GM03348 (cell line): Measurements from ENCODE around the gene TYW3.

Source experiments
- DNase-seq: peaks from one replicate; pipeline ENCODE4 v3.0.0; 2012; ENCODE audit warnings: low spot score

The TYW3 gene

GRCh38 chr1:74732960-74733603 lies at the start of gene TYW3, which contains the start of gene CRYZ:
TSS of gene TYW3 (plus strand) at chr1:74733152. CDS start at chr1:74733245, 93 bp downstream.
TSS of gene CRYZ (minus strand) at chr1:74733050. CDS start at chr1:74724821, 8,229 bp downstream.
- DNase-seq = peak; percentile 90

GRCh38 chr1:74683656-74684055 lies 49.3 kb upstream of the TYW3 start:
- no peak for DNase-seq

DNA sequence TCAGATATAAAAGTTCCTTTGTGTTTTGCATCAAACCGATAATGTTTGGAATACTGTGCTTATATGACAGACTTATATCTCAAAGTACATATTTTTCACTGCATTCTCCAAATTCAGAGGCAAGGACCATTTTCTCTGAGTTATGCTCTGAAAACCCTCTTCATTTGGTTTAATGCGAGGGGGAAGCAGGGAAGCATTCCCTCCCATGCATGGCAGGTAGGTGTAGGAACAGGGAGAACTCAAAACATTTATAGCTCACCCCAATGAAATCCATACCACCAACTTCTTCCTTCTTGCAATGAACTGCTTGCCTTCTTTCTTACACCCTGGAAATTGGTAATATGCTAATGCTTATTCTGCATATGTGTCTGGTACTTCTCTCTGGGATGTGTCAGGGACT lies 48.7 kb upstream of the TYW3 start:
- DNase-seq = no peak

- DNase-seq = no peak
Measured at GRCh38 chr1:74686928-74687327, 46.0 kb upstream of the TYW3 start.

- peak; percentile 48 for DNase-seq
Measured at GRCh38 chr1:74689621-74690363, 43.2 kb upstream of the TYW3 start.

GRCh38 chr1:74690364-74690696 lies 42.6 kb upstream of the TYW3 start:
- DNase-seq = no peak

DNA sequence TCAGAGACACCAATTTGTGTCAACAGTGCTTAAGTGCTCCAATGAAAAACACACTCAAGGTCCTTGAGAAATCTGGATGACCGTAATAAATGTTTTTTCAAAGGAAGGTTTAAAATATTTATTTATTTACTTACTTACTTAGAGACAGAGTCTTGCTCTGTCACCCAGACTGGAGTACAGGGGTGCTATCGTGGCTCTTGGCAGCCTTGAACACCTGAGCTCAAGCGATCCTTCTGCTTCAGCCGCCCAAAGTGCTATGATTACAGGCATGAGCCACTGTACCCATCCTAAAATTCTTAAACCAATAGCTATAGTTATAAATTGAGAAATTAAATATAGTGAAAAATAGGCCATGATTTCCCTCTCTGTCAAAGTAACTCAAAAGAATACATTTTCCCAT lies 42.0 kb upstream of the TYW3 start:
- DNase-seq = no peak

DNA sequence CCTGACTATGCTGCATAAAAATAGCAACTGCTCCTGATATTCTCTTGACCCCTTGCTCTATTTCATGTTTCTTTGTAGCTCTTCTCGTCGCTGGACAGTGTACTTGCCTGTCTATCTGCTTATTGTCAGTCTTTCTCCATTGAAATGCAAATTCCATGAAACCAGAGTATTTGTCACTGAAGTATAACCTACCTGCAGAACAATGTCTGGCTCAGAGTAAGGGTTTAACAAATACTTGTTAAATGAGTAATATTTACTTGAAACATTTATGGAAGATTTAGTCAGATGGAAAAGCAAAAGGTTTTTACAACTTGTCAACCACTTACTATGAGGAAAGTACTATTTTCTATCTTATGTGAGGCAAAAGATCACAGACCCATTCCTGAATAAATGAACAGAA lies 39.5 kb upstream of the TYW3 start:
- DNase-seq = no peak

DNA sequence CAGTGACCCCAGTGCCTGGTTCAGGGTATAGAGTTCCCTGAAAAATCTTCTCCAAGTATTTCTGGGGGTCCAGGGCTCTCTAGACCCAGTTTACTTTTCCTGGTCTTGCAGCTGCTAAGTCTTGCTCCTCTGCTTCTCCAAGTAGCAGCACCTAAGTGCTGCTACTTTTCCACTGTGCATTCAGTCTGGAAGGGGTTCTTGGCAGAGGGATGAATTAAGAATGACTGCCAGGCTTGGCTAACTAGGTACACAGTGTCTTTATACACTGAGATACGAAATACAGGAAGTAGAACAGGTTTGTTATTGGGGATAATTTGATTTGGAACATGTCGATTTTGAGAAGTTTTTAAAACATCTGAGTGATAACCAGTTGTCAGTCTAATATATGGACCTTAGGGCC lies 35.1 kb upstream of the TYW3 start:
- no peak for DNase-seq

DNA sequence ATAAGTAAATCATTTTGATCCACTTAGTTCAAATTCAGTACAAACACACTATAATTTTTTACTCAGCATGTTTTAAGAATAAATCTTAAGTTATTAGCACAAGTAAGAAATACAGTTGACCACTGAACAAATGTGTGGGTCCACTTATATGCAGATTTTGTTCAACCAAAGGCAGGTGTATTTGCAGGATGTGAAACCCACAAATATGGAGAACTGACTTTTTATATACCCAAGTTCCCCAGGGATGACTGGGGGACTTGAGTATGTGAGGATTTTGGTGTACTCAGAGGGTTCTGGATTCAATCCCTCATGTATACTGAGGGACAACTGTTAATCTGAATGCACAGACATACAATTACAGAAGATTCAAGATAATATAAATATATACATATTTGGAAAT lies 33.6 kb upstream of the TYW3 start:
- DNase-seq = no peak

DNA sequence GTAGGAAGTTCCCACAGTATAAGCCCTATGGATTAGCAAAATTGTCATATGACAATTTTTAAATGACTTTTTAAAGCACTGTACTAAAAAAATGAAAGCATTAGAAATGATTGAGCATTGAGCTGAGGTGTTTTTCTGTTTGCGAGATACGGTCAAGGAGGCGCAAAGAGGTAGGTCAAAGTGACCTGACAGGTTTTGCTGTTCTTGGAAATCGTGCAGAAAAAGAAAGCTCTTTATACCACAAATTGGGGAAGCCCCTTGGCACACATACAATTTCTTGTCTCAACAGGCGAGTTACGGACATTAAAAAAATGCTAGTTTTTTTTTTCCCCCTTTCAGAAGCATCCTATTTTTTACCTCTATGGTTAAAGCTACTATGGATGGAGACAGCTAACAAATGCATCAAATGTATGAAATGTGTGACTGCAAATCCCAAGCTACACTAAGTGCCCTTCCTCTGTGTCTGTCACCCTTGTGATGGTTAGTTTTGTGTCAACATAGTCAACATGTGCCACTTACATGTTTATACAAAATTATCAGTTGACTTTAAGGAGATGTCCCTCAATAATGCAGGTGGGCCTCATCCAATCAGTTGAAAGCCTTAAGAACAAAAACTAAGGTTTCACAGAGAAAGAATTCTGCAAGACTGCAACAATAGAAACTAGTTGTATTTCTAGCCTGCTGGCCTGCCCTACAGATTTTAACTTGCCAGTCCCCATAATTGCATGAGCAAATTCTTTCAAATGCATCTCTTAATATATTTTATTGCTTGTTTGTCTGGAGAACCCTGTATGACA lies 29.4 kb upstream of the TYW3 start:
- no peak for DNase-seq

DNA sequence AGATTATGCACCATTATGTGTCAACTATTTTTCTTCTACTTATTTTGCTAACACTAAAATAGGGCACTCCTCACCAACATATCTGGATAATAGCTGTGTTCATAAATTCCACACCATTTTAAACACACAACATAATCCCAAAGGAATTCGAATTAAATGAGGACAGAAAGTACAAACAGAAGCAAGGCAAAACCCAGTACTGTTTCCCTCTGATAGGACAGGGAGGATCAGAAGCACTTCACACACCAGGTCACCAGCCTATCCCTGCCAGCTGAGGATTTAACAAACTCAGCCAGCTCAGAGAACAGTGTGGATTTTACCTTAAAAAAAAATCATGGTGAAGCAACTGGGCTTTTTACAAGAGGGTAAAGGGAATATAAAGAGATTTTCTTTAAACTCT lies 20.1 kb upstream of the TYW3 start:
- no peak for DNase-seq

DNA sequence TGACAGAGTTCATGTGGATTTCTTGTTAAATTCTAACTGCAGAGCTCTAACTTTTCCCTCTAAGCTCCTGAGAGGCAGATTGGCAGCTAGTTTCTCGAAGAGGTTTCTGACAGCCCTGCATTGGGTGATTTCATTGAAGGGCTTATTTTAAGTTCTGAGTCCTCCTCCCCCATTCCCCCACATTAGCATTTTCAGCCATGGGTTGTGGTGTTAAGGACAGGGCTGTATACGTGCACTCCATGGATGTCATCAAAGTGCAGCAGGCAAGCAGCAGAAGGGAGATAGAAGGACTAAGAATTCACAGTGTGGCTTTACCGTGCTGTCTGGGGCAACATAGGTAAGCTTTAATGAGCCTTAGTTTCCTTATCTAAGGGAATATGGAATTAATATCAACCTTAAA lies 19.1 kb upstream of the TYW3 start:
- DNase-seq = no peak

GRCh38 chr1:74714429-74715235 lies 18.3 kb upstream of the TYW3 start:
- DNase-seq = no peak

GRCh38 chr1:74715236-74715502 lies 17.8 kb upstream of the TYW3 start:
- DNase-seq = no peak

GRCh38 chr1:74715806-74716205 lies 17.1 kb upstream of the TYW3 start:
- DNase-seq = no peak

- DNase-seq = no peak
Measured at GRCh38 chr1:74716822-74717221, 16.1 kb upstream of the TYW3 start.

- DNase-seq = no peak
Measured at GRCh38 chr1:74717626-74718025, 15.3 kb upstream of the TYW3 start.

- no peak for DNase-seq
Measured at GRCh38 chr1:74726063-74726462, 6.9 kb upstream of the TYW3 start.

- DNase-seq = no peak
Measured at GRCh38 chr1:74728736-74729135, 4.2 kb upstream of the TYW3 start.

- peak; percentile 54 for DNase-seq
Measured at GRCh38 chr1:74729741-74730478, 3.0 kb upstream of the TYW3 start.
